ENCODE data around the gene TRDMT1. TPM values are rescaled to one million over a fixed set of nuclear protein-coding genes. Genes with fewer than 3 reads are reported as not detected.
A peak's percentile ranks its signal among the peaks of the same experiment; 100 is the strongest.

Gene TRDMT1
- total RNA-seq, 1 experiment from 2014 or later, result 4.2 TPM

DNA sequence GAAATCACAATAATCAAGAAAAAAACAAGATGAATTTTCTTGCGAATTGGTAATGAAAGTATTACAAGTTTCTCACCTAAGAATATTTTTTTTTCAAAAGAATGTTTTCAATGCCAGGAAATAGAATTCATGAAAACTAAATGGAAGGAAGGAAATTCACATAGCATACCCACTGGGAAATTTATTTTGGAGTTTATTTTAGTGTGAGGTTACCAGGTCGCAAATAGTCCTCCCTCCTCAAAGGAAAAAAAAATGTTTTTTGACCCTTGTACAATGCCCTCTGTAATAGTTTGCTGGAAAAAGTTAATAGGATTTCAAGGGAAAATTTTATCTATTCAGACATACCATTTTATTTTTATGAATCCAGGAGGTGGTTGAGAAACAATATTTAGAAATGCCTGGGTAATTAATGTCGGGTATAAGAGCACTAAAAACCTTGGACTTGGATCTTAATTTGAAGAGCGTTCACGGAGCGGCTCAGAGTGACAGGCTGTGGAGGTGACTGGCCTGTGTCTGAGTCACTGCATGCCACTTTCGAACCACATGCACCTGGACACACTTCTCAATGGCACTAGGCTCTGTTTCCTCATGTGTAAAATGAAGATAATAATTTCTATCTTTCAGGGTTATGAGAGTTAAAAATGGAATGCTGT, 100.1 kb downstream of the TRDMT1 start:
- H3K4me3 ChIP-seq, result no peak overlapping the region
- H3K4me1 ChIP-seq (replicated peaks; ENCODE audit: insufficient read depth), result no peaks in the 10 kb centered on the region
- H3K9me3 ChIP-seq (ENCODE audit: insufficient read depth, low read depth), result no peaks in the 10 kb centered on the region
- peak in 1 of 2 experiments; percentile 24 for DNase-seq
- no peaks in the 10 kb centered on the region for H3F3A ChIP-seq (ENCODE audit: insufficient read depth, low read depth)
- intact Hi-C loops (cut with micrococcal nuclease; ENCODE audit: unreplicated experiment), result loop anchor here (2.0 kb wide), 1 partner anchor 79 kb away; no protein-coding TSS in a partner anchor
- H3K79me2 ChIP-seq (ENCODE audit: low read depth), result no peaks in the 10 kb centered on the region
- H3K27ac ChIP-seq, result no peak overlapping the region
- H3K36me3 ChIP-seq (ENCODE audit: low read depth), result no peaks in the 10 kb centered on the region
- ChIA-PET POLR2A (ENCODE audit: unreplicated experiment) (interaction anchor here (0.6 kb wide), 1 partner anchor 15 kb away, joined by 6 read pairs; no protein-coding TSS in a partner anchor), CTCF (no interaction called here)
- no peak for TF ChIP-seq EZH2 (IDR thresholded peaks at IDR 0.05; ENCODE audit: low read depth)
- TF ChIP-seq, protein P1, sequence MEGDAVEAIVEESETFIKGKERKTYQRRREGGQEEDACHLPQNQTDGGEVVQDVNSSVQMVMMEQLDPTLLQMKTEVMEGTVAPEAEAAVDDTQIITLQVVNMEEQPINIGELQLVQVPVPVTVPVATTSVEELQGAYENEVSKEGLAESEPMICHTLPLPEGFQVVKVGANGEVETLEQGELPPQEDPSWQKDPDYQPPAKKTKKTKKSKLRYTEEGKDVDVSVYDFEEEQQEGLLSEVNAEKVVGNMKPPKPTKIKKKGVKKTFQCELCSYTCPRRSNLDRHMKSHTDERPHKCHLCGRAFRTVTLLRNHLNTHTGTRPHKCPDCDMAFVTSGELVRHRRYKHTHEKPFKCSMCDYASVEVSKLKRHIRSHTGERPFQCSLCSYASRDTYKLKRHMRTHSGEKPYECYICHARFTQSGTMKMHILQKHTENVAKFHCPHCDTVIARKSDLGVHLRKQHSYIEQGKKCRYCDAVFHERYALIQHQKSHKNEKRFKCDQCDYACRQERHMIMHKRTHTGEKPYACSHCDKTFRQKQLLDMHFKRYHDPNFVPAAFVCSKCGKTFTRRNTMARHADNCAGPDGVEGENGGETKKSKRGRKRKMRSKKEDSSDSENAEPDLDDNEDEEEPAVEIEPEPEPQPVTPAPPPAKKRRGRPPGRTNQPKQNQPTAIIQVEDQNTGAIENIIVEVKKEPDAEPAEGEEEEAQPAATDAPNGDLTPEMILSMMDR (conservative IDR thresholded peaks at IDR 0.05), result no peak
- no peak overlapping the region for H3K4me2 ChIP-seq
- no peaks in the 10 kb centered on the region for H3K9me2 ChIP-seq (ENCODE audit: insufficient read depth)
- H4K20me1 ChIP-seq (ENCODE audit: insufficient read depth), result no peaks in the 10 kb centered on the region
- no peak overlapping the region for H2AFZ ChIP-seq
- BruUV-seq (replicated peaks), result no TSS peak
- H3K27me3 ChIP-seq (ENCODE audit: insufficient read depth, low read depth), result no peaks in the 10 kb centered on the region

DNA sequence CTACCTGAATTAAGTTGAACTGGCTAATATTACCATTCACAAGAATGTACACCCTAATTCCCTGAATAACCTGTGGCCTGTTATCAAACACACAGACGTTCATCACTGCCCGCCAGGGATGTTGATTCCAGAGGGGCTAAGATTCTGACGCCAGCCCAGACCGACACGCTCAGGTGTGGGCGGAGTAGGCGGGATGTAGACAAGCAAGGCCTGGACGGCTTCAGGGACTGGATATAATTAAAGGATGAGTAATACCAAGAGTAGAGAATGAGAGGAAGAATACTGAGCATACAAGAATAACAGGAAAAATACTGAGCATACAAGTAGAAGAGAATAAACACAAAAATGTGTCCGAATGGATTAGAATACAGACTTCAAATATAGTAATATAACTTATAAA, 100.9 kb downstream of the TRDMT1 start:
- Histone ChIP-seq H3F3A (ENCODE audit: insufficient read depth, low read depth) (no peaks in the 10 kb centered on the region), H4K20me1 (ENCODE audit: insufficient read depth) (no peaks in the 10 kb centered on the region), H3K36me3 (ENCODE audit: low read depth) (no peaks in the 10 kb centered on the region), H3K9me2 (ENCODE audit: insufficient read depth) (no peaks in the 10 kb centered on the region), H3K4me3 (no peak overlapping the region), H3K27ac (no peak overlapping the region), H3K27me3 (ENCODE audit: insufficient read depth, low read depth) (no peaks in the 10 kb centered on the region), H3K4me2 (no peak overlapping the region), H3K79me2 (ENCODE audit: low read depth) (no peaks in the 10 kb centered on the region), H3K4me1 (replicated peaks; ENCODE audit: insufficient read depth) (no peaks in the 10 kb centered on the region), H2AFZ (no peak overlapping the region), H3K9me3 (ENCODE audit: insufficient read depth, low read depth) (no peaks in the 10 kb centered on the region)
- intact Hi-C loops (cut with micrococcal nuclease; ENCODE audit: unreplicated experiment), result loop anchor here (2.0 kb wide), 1 partner anchor 78 kb away; no protein-coding TSS in a partner anchor
- ChIA-PET POLR2A (ENCODE audit: unreplicated experiment) (no interaction called here), CTCF (no interaction called here)
- no TSS peak for BruUV-seq (replicated peaks)
- DNase-seq, result no peak
- no peak for TF ChIP-seq EZH2 (IDR thresholded peaks at IDR 0.05; ENCODE audit: low read depth)
- TF ChIP-seq, protein P1 (conservative IDR thresholded peaks at IDR 0.05), result no peak

DNA sequence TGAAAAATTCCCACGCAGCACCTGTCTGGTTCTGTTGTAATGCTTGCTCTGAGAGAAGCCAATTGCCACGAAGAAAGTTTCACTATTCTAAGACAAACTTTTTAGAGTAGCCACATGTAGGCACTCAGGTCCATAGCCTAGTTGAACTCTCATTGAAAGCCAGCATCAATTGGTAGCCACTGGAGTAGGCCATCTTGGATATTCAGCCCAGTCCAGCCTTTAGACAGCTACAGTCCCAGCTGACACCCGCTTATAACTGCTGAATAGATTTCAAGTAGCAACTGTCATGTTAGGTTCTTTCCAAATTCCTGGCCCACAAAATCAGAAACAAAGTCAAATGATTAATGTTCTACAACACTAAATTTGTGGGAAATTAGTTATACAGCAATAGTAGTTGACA, 103.5 kb downstream of the TRDMT1 start:
- no peaks in the 10 kb centered on the region for H3K4me1 ChIP-seq (replicated peaks; ENCODE audit: insufficient read depth)
- H3K27me3 ChIP-seq (ENCODE audit: insufficient read depth, low read depth), result no peaks in the 10 kb centered on the region
- no peaks in the 10 kb centered on the region for H3K9me2 ChIP-seq (ENCODE audit: insufficient read depth)
- no peaks in the 10 kb centered on the region for H4K20me1 ChIP-seq (ENCODE audit: insufficient read depth)
- CTCF ChIA-PET, result no interaction called here
- H3K4me2 ChIP-seq, result no peak overlapping the region
- no peaks in the 10 kb centered on the region for H3K9me3 ChIP-seq (ENCODE audit: insufficient read depth, low read depth)
- no peak for TF ChIP-seq EZH2 (IDR thresholded peaks at IDR 0.05; ENCODE audit: low read depth)
- TF ChIP-seq, protein P1 (conservative IDR thresholded peaks at IDR 0.05), result no peak
- POLR2A ChIA-PET (ENCODE audit: unreplicated experiment), result no interaction called here
- H2AFZ ChIP-seq, result no peak overlapping the region
- DNase-seq, result no peak
- no peaks in the 10 kb centered on the region for H3K79me2 ChIP-seq (ENCODE audit: low read depth)
- H3K4me3 ChIP-seq, result no peak overlapping the region
- H3F3A ChIP-seq (ENCODE audit: insufficient read depth, low read depth), result no peaks in the 10 kb centered on the region
- no TSS peak for BruUV-seq (replicated peaks)
- intact Hi-C loops (cut with micrococcal nuclease; ENCODE audit: unreplicated experiment), result no loop called here
- H3K27ac ChIP-seq, result no peak overlapping the region
- H3K36me3 ChIP-seq (ENCODE audit: low read depth), result no peaks in the 10 kb centered on the region

Other genes starting within 250 kb of the TRDMT1 start
- gene CUBN, start 71.9 kb downstream of the TRDMT1 start, total RNA-seq (2021), result 0.07 and 0.28 TPM in 2 replicates
- 14.8 TPM in 2 replicates for gene VIM, start 26.6 kb upstream of the TRDMT1 start, total RNA-seq (2021)